HG03558 (cell line): Measurements from ENCODE around the gene CFL1.

Experiments used
- ATAC-seq: cut with Tn5 transposase; IDR thresholded peaks from one replicate; pipeline ENCODE4 v1.9.1; 2021; ENCODE audit warnings: moderate number of reproducible peaks; ENCODE audit not compliant: unreplicated experiment; ENCODE audit errors: extremely low read depth

The CFL1 gene

DNA sequence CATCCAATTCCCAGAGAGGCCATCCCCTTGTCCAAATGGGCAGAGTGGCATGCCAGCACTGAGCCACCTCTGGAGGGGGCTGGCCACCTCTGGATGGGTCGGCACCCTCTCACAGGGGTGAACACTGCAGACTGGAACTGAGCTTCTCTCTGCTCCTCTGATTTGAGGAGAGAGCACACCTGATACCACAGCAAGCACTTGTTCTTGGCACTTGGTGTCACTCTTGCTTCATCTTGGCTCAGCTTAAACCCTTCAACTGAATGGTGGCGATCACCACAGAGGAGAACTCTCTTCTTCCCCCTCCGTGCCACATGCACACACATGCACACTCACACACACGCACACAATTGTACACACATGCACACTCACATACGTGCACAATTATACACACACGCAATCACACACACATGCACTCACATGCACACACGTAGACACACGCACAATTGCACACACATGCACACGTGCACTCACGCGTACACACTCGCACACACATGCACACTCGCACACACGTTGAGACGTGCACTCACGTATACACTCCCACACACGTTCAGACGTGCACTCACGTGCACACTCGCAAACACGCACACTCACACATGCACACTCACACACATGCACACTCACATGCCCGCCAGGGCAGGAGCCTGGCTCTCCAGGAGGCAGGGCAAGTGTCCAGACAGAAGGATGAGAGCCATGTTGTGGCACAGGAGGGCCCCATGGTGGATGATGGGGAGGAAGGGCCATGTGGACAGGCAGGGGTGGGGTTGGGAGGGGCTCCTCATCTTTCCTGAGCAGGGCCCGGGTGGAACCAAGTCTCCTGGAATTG, 47.7 kb downstream of the CFL1 start:
- no peak for ATAC-seq

DNA sequence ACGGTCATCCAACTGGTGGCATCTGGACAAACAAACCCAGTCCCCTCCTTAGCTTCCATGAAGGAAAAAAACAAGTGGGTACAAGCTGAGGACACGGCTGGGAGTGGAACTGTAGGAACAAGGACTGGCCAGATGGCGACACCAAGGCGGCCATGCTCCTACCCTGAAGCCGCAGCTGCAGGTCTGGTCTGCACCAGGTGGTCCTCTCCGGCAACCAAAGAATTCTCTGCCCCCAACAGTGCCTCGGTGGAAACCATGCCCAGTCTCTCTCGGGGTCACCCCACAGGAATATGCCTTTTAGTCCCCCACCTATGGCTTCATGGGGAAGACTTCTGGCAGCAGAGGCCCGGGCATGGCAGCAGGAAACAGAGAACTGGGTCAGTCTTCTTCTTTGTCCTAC, 48.5 kb downstream of the CFL1 start:
- no peak for ATAC-seq

DNA sequence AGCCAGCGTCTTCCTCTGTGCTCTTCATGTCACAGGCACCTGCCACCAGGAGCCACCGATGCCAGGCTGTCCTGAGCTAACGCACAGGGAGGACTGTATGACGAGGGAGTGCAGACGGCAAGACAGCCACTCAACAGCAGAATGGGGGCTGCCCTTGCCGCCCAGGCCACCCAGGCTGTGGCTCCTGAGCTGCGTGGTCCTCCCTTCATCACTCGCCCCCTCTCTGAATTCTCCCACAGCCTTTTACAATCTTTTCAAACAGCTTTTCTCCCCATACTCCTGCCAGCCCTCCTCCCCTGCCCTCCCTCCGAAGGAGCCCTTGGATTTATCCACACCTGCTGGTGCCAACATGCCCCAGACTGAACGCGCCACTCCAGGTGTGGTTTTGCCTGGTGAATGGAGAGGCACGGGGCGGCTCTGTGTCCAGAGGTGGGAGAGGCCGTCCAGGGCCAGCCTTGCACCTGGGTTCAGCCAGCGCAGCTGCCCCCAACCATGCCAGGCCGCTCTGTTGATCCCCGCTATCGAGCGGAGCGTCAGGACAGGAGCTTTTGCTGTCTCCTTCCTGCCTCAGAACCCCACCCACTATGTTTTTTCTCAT, 49.1 kb downstream of the CFL1 start:
- ATAC-seq, result no peak

- no peak for ATAC-seq
Measured at GRCh38 chr11:65806979-65807378, 51.0 kb downstream of the CFL1 start.
